ENCODE results near the gene MDGA2. TPM values are rescaled to one million over a fixed set of nuclear protein-coding genes. Genes with fewer than 3 reads are reported as not detected.

Gene MDGA2
- total and polyA plus RNA-seq, 2 of the 13 experiments (the other 11 are each of a cell fraction or from before 2014, with no cell fraction given), result not detected

GRCh38 chr14:47637753-47638152, 37.7 kb downstream of the MDGA2 start:
- Histone ChIP-seq H3K4me2 (ENCODE audit: low read depth, low read length) (no peak overlapping the region), H3K36me3 (replicated peaks in 1 of 2; ENCODE audit: control insufficient read depth in 1 of 2, insufficient read depth in 2 of 2, low read length in 2 of 2) (no peaks in the 10 kb centered on the region), H3K9ac (ENCODE audit: insufficient read depth, low read depth, low read length) (no peak overlapping the region), H2AFZ (ENCODE audit: low read length) (no peak overlapping the region), H3K4me3 (replicated peaks in 1 of 3; ENCODE audit: insufficient read depth in 1 of 3, low read depth in 2 of 3, low read length in 3 of 3) (no peak overlapping the region), H4K20me1 (ENCODE audit: insufficient read depth, low read length) (no peaks in the 10 kb centered on the region), H3K27me3 (ENCODE audit: control insufficient read depth in 1 of 2, insufficient read depth in 2 of 2, low read length in 2 of 2) (no peaks in the 10 kb centered on the region), H3K4me1 (ENCODE audit: insufficient read depth, low read length) (no peaks in the 10 kb centered on the region), H3K27ac (ENCODE audit: extremely low read length, insufficient read depth, low read length) (no peak overlapping the region), H3K79me2 (ENCODE audit: insufficient read depth, low read length) (no peaks in the 10 kb centered on the region), H3K9me3 (ENCODE audit: low read length) (no peaks in the 10 kb centered on the region)
- POLR2A ChIA-PET, result no interaction called here
- WGBS (ENCODE audit: low lambda C conversion rate), result 12% methylated on average over 3 of the region's 3 CpGs
- BruUV-seq (replicated peaks), result no TSS peak
- ATAC-seq (no peak), DNase-seq (ENCODE audit: low spot score) (no peak), FAIRE-seq (no peak)
- intact Hi-C loops (cut with micrococcal nuclease; ENCODE audit: unreplicated experiment) (no loop called here), in situ Hi-C loops (cut with HindIII; ENCODE audit: extremely low pct_ligation_motif_present, low pct_unique_long_range_greater_than_20kb) (no loop called here)
- TF ChIP-seq SP4 (CRISPR knock-in tag; IDR thresholded peaks at IDR 0.05), result no peak
- no peak for TF ChIP-seq HOXA9 (CRISPR knock-in tag; IDR thresholded peaks at IDR 0.05; ENCODE audit: borderline replicate concordance)
- no peak for TF ChIP-seq ZSCAN12 (CRISPR knock-in tag; IDR thresholded peaks at IDR 0.05)
- TF ChIP-seq SP140L (CRISPR knock-in tag; IDR thresholded peaks at IDR 0.05; ENCODE audit: borderline replicate concordance), result no peak
- TF ChIP-seq ZNF564 (CRISPR knock-in tag; IDR thresholded peaks at IDR 0.05), result no peak
- no peak for TF ChIP-seq ZNF572 (CRISPR knock-in tag; IDR thresholded peaks at IDR 0.05)
- TF ChIP-seq CTCF (CRISPR knock-in tag; IDR thresholded peaks at IDR 0.05), result no peak
- no peak for TF ChIP-seq AHR (CRISPR knock-in tag; IDR thresholded peaks at IDR 0.05)
- no peak for TF ChIP-seq ZNF549 (CRISPR knock-in tag; IDR thresholded peaks at IDR 0.05)
- no peak for TF ChIP-seq PHB2 (IDR thresholded peaks at IDR 0.05; ENCODE audit: partially characterized antibody)
- TF ChIP-seq ZBTB7B (CRISPR knock-in tag; IDR thresholded peaks at IDR 0.05), result no peak
- no peak for TF ChIP-seq FIP1L1 (IDR thresholded peaks at IDR 0.05; ENCODE audit: borderline replicate concordance, insufficient read depth, low read depth, low read length)
- TF ChIP-seq ZNF660 (CRISPR knock-in tag; IDR thresholded peaks at IDR 0.05; ENCODE audit: borderline replicate concordance, low read depth), result no peak
- TF ChIP-seq ZNF234 (CRISPR knock-in tag; conservative IDR thresholded peaks at IDR 0.05), result no peak
- CTCF ChIA-PET (ENCODE audit: low intra/inter-chr PET ratio, low total read pairs), result no interaction called here

Data from HepG2 (cell line).